Subcutaneous abdominal adipose tissue (tissue), 5 donors: ENCODE results near the gene AKAP8.
"Not testable (repeated sequence)": the region's sequence is repeated elsewhere in the genome, so short reads cannot be mapped to it uniquely, and the experiment has no call there.

Experiments used
- H3K27ac ChIP-seq: one replicate; pipeline ENCODE4 v1.7.0; 2013; ENCODE audit warnings: low read depth, mild to moderate bottlenecking, inconsistent platforms, low read length, moderate library complexity
- H3K27me3 ChIP-seq, 5 donors: one replicate each; pipeline ENCODE4 v1.7.0; 2013; ENCODE audit warnings: low read length in 5 of 5, inconsistent platforms in 1 of 5; ENCODE audit not compliant: control insufficient read depth in 5 of 5, insufficient read depth in 4 of 5
- H3K36me3 ChIP-seq, 5 donors: one replicate each; pipeline ENCODE4 v1.7.0; 2013; ENCODE audit warnings: low read length in 5 of 5; ENCODE audit not compliant: control insufficient read depth in 5 of 5, insufficient read depth in 5 of 5
- H3K4me1 ChIP-seq, 5 donors: one replicate each; pipeline ENCODE4 v1.7.0; 2013; ENCODE audit warnings: low read length in 5 of 5, mild to moderate bottlenecking in 3 of 5, moderate library complexity in 1 of 5; ENCODE audit not compliant: control insufficient read depth in 5 of 5, insufficient read depth in 5 of 5
- H3K4me3 ChIP-seq, 5 donors: one replicate each; pipeline ENCODE4 v1.7.0; 2013; ENCODE audit warnings: low read length in 5 of 5, low read depth in 1 of 5
- H3K9ac ChIP-seq, 5 donors: one replicate each; pipeline ENCODE4 v1.7.0; 2013; ENCODE audit warnings: low read length in 5 of 5, mild to moderate bottlenecking in 4 of 5, moderate library complexity in 3 of 5
- H3K9me3 ChIP-seq, 5 donors: one replicate each; pipeline ENCODE4 v1.7.0; 2013; ENCODE audit warnings: low read length in 5 of 5; ENCODE audit not compliant: control insufficient read depth in 5 of 5
- donor health status: healthy.
- donor health status: healthy.
- donor health status: healthy.
- donor health status: healthy.
- donor health status: healthy.

The AKAP8 gene

DNA sequence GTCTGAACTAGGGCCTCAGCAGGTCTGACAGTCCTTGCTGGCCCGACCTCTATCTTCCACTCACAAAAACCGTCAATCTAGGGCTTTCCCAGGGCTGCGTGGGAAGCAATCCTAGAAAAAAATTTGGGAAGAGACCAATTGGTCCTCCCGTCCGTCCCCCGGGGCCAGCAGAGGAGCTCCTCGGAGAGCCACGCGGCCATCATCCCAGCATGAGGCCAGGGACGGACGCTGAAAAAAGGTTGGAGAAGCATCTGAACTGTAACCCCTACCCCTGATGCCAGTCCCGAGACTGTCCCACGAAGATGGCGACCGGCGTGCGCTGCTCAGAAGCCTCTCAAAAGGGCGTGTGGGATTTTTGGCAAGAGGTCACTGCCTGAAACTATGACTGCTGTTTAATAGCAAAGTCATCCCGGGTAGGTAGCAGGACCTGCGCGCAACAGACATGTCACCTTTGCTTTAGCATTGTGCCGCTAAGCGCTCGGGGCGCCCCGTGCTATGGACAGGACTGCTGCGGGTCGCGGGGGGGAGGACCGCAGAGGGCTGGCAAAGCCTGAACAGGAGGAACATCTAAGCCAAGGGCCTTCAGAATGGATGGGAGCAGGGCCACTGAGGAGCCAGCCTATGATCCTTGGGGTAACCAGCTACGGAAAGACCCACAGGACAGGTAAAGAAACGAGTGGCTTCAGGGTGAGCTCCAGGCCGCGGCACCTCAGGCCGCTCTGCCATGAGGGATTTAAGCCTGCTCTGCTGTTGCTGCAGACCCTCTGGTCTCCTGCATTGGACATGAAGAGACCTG, 10.6 kb downstream of the AKAP8 start:
- no peaks in the 10 kb centered on the region for H3K9me3 ChIP-seq
- peaks cover 3 to 91% (median 78%) of the 10 kb centered on the region in 5 donors for H3K36me3 ChIP-seq
- no peak overlapping the region for H3K27ac ChIP-seq
- H3K9ac ChIP-seq, result no peak overlapping the region
- peaks cover 2 to 23% (median 4%) of the 10 kb centered on the region in 5 donors for H3K4me1 ChIP-seq
- H3K4me3 ChIP-seq, result no peak overlapping the region
- H3K27me3 ChIP-seq, result no peaks in the 10 kb centered on the region

DNA sequence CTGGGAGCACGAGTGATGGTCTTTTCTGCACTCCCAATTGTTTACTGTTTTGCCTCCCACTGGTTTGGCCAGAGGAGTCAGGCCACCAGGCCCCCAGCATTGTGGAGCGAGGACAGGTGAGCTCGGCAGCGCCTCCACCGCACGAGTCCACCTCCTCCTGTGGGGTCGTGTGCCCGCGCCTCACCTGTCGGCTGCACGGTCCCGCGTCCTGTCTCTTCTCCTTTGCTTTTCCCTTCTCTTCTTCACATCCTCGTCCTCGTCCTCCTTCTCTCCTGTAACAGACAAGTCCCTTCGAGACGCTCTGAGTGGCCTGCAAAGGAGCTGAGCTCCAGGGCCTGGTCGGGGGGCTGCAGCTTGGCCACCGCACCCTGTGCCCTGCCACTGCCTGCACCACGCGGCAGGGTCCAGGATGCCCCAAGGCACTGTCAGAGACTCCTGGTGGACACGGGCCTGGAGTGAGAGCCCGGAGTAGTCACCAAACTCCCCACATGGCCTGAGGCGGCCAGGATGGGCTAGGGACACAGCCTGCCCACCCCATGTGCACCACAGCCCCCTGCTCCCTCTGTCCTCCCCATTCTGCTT, 11.4 kb downstream of the AKAP8 start:
- H3K27me3 ChIP-seq, result no peaks in the 10 kb centered on the region
- H3K4me3 ChIP-seq, result no peak overlapping the region
- peaks cover 0 to 15% (median 2%) of the 10 kb centered on the region in 5 donors for H3K4me1 ChIP-seq
- no peak overlapping the region for H3K9ac ChIP-seq
- H3K9me3 ChIP-seq, result no peaks in the 10 kb centered on the region
- H3K36me3 ChIP-seq, result peaks cover 3 to 83% (median 78%) of the 10 kb centered on the region in 5 donors
- no peak overlapping the region for H3K27ac ChIP-seq

DNA sequence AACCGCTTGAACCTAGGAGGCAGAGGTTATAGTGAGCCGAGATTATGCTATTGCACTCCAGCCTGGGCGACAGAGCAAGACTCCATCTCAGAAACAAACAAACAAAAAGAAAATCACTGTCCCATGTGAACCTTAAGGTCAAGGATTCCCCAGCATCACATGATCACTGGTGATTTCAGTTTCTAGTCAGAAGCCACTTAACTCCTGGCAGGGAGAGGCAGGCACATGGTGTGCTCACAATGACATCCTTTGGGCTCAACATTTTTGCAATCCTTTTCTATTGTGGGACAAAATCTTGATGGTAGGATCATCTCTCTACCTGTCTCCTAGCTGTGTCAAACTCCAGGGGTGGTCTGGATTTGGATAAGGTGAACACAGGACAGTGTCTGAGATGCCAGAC, 12.1 kb downstream of the AKAP8 start:
- peaks cover 0 to 14% (median 2%) of the 10 kb centered on the region in 5 donors for H3K4me1 ChIP-seq
- H3K9me3 ChIP-seq, result no peaks in the 10 kb centered on the region
- H3K9ac ChIP-seq, result no peak overlapping the region
- no peaks in the 10 kb centered on the region for H3K27me3 ChIP-seq
- peaks cover 3 to 76% (median 71%) of the 10 kb centered on the region in 5 donors for H3K36me3 ChIP-seq
- no peak overlapping the region for H3K4me3 ChIP-seq
- H3K27ac ChIP-seq, result no peak overlapping the region

DNA sequence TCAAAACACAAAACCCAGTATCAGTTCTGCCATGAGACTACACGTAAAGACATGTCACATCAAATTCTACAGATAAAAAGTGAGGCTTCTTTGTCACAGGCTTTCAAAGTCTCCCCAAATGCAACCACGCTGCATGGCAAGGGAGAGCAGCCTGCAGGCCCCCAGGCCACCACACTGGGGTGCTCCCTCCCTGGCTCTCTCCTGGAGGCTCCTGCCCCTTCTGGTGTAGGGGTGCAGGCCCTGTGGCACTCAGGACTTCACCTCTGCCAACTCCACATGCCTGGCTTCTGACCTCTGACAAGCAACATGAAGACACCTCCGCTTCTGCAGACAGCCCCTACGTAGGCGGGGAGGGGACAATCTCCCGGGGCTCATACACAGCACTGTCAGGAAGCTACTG, 14.3 kb downstream of the AKAP8 start:
- H3K9me3 ChIP-seq, result no peaks in the 10 kb centered on the region
- no peak overlapping the region for H3K27ac ChIP-seq
- H3K4me3 ChIP-seq, result no peak overlapping the region
- H3K36me3 ChIP-seq, result peaks cover 3 to 74% (median 66%) of the 10 kb centered on the region in 5 donors
- H3K27me3 ChIP-seq, result no peaks in the 10 kb centered on the region
- H3K4me1 ChIP-seq, result peaks cover 0 to 5% (median 0%) of the 10 kb centered on the region in 5 donors
- H3K9ac ChIP-seq, result no peak overlapping the region

DNA sequence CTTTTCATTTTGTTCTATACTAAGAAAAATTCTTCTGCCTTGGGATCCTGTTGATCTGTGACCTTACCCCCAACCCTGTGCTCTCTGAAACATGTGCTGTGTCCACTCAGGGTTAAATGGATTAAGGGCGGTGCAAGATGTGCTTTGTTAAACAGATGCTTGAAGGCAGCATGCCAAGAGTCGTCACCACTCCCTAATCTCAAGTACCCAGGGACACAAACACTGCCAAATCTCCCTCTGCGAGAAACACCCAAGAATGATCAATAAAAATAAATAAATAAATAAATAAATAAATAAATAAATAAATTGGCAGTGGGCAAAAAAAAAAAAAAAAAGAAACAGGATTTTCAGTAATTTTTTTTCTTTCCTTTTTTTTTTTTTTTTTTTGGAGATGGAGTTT, 15.8 kb downstream of the AKAP8 start:
- H3K27ac ChIP-seq, H3K4me1 ChIP-seq, H3K9ac ChIP-seq, H3K9me3 ChIP-seq, H3K27me3 ChIP-seq, H3K4me3 ChIP-seq: not testable (repeated sequence)
- H3K36me3 ChIP-seq, result peaks cover 7 to 72% (median 64%) of the 10 kb centered on the region in 5 donors

DNA sequence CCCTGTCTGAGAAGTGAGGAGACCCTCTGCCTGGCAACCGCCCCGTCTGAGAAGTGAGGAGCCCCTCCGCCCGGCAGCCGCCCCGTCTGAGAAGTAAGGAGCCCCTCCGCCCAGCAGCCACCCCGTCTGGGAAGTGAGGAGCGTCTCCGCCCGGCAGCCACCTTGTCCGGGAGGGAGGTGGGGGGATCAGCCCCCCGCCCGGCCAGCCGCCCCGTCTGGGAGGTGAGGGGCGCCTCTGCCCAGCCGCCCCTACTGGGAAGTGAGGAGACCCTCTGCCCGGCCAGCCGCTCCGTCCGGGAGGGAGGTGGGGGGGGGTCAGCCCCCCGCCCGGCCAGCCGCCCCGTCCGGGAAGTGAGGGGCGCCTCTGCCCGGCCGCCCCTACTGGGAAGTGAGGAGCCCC, 16.5 kb downstream of the AKAP8 start:
- not testable (repeated sequence) for H3K4me1 ChIP-seq, H3K4me3 ChIP-seq, H3K9ac ChIP-seq, H3K27me3 ChIP-seq, H3K9me3 ChIP-seq, H3K27ac ChIP-seq
- H3K36me3 ChIP-seq, result peaks cover 10 to 72% (median 64%) of the 10 kb centered on the region in 5 donors

DNA sequence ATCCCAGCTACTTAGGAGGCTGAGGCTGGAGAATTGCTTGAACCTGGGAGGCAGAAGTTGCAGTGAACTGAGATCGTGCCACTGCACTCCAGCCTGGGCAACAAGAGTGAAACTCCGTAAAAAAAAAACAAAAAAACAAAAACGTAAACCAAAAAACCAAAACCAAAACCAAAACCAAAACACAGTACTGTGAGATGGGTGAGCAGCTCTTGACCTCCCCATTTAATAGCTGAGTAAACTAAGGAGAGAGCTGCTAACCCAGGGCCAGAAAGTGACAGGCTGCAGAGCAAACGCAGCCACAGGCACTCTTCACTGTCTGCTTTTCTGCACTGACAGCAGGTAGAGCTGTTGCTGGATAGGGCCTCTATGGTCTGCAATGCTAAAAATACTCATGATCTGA, 19.6 kb downstream of the AKAP8 start:
- H3K27ac ChIP-seq, H3K4me1 ChIP-seq, H3K9me3 ChIP-seq, H3K9ac ChIP-seq, H3K4me3 ChIP-seq, H3K27me3 ChIP-seq: not testable (repeated sequence)
- H3K36me3 ChIP-seq, result peaks cover 7 to 75% (median 61%) of the 10 kb centered on the region in 5 donors

DNA sequence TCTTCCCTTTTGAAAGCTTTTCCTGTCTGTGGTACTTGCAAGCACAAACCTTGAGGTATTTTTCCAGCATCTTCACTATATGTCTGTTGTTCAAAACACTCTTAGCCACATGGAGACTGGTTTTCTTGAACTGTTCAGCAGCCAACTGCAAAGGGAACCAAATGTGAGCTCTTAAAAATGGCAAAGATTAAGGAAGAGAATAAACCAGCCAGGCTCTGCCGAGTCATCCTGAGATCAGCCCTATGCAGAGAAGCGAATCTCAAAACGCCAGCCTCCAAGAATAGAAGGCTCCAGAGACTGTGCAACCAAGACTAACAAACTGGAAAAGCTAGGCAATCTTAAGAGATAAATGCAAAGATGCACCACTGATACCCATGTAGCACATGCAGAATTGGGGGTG, 20.7 kb downstream of the AKAP8 start:
- no peaks in the 10 kb centered on the region for H3K9me3 ChIP-seq
- H3K36me3 ChIP-seq, result peaks cover 7 to 79% (median 69%) of the 10 kb centered on the region in 5 donors
- H3K27ac ChIP-seq, result no peak overlapping the region
- peaks cover 0 to 5% (median 0%) of the 10 kb centered on the region in 5 donors for H3K4me1 ChIP-seq
- no peak overlapping the region for H3K9ac ChIP-seq
- H3K4me3 ChIP-seq, result no peak overlapping the region
- no peaks in the 10 kb centered on the region for H3K27me3 ChIP-seq

DNA sequence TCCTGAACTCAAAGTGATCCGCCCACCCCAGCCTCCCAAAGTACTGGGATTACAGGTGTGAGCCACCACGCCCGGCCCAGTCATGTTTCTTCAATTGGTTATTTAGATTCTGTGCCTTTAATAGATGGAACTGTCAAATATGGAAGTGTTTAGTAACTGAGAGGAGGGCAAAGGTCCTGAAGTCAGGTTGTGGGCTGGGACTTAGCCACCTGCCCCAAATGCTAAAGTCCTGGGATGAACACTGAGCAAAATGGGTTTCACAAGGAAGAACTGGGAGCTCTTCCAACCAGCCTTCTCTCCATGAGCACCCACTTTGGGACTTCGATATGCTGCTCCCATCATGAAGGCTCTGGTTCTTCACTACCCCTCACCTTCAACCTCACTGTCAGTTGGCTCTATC, 21.7 kb downstream of the AKAP8 start:
- no peaks in the 10 kb centered on the region for H3K9me3 ChIP-seq
- H3K27me3 ChIP-seq, result no peaks in the 10 kb centered on the region
- peaks cover 0 to 5% (median 0%) of the 10 kb centered on the region in 5 donors for H3K4me1 ChIP-seq
- H3K9ac ChIP-seq, result no peak overlapping the region
- no peak overlapping the region for H3K4me3 ChIP-seq
- no peak overlapping the region for H3K27ac ChIP-seq
- H3K36me3 ChIP-seq, result peaks cover 12 to 83% (median 70%) of the 10 kb centered on the region in 5 donors

DNA sequence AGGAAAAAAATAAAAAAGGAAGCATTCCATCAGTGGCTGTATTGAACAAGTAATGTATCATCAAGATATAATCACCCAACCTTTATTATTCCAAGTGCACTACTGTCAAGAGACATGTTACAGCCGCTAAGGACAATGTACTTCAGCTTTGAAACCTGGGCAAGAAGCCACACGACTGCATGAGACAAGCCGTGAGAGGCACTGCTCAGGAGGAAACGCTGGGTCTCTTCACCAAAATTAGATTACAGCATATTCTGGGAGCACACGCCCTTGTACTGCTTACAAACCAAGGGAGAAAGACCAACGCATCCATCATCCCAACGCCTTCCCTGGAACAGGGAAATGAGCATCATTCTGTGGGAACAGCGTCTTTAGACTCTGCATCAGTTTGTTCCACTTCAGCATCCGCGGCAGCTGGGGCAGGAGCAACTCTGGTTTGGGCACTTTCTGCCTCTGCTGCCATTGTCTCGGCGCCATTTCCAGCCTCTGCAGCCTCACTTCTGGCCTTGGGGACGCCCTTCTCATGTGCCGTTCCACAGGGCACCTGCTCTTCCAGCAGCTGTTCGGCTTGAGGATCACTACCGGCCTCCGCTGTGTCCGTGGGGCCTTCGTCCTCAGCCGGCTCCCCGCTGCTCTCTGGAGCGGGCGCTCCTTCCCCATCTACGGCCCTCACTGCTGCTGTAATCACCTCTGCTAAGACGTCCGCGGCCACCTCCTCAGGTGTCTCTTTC, 24.9 kb downstream of the AKAP8 start:
- Histone ChIP-seq H3K9me3 (no peaks in the 10 kb centered on the region), H3K27me3 (no peaks in the 10 kb centered on the region), H3K4me1 (no peaks in the 10 kb centered on the region), H3K9ac (no peak overlapping the region), H3K27ac (no peak overlapping the region), H3K36me3 (peaks cover 12 to 63% (median 50%) of the 10 kb centered on the region in 5 donors), H3K4me3 (no peak overlapping the region)
